ENCODE results near the gene ROBO2. TPM values are rescaled to one million over a fixed set of nuclear protein-coding genes. Genes with fewer than 3 reads are reported as not detected.

ROBO2 gene
- total and polyA plus RNA-seq, 12 donors: 0.04 to 3.5 (median 0.34) TPM; not detected in 3

GRCh38 chr3:77055841-77056341, 16.0 kb downstream of the ROBO2 start:
- no peaks in the 10 kb centered on the region for H3K4me1 ChIP-seq
- DNase-seq (no peak), ATAC-seq (no peak)
- 55 to 64% methylated on average over 4 of the region's 4 CpGs for WGBS, 2 donors
- H3K9me3 ChIP-seq: peaks cover 0 to 6% (median 0%) of the 10 kb centered on the region in 11 donors
- no peak for TF ChIP-seq CTCF (IDR thresholded peaks at IDR 0.05)
- intact Hi-C loops (cut with DNase I): no loop called here
- H3K27me3 ChIP-seq: no peaks in the 10 kb centered on the region
- H3K36me3 ChIP-seq: no peaks in the 10 kb centered on the region
- no peak overlapping the region for H3K27ac ChIP-seq
- no peak overlapping the region for H3K4me3 ChIP-seq

GRCh38 chr3:77059354-77059753, 19.5 kb downstream of the ROBO2 start:
- H3K36me3 ChIP-seq: no peaks in the 10 kb centered on the region
- ATAC-seq (no peak), DNase-seq (no peak)
- TF ChIP-seq CTCF (IDR thresholded peaks at IDR 0.05): no peak
- no peak overlapping the region for H3K4me3 ChIP-seq
- no peaks in the 10 kb centered on the region for H3K27me3 ChIP-seq
- no peaks in the 10 kb centered on the region for H3K4me1 ChIP-seq
- peaks cover 0 to 25% (median 12%) of the 10 kb centered on the region in 11 donors for H3K9me3 ChIP-seq
- H3K27ac ChIP-seq: no peak overlapping the region
- intact Hi-C loops (cut with DNase I): no loop called here
- WGBS, 2 donors: 88 to 90% methylated on average over 1 of the region's 1 CpG

GRCh38 chr3:77063423-77063822, 23.5 kb downstream of the ROBO2 start:
- no peak overlapping the region for H3K27ac ChIP-seq
- H3K4me1 ChIP-seq: no peaks in the 10 kb centered on the region
- no peak for TF ChIP-seq CTCF (IDR thresholded peaks at IDR 0.05)
- H3K9me3 ChIP-seq: peaks cover 0 to 25% (median 12%) of the 10 kb centered on the region in 11 donors
- WGBS, 2 donors: 92 to 94% methylated on average over 5 of the region's 5 CpGs
- DNase-seq (no peak), ATAC-seq (no peak)
- H3K4me3 ChIP-seq: no peak overlapping the region
- H3K36me3 ChIP-seq: no peaks in the 10 kb centered on the region
- no peaks in the 10 kb centered on the region for H3K27me3 ChIP-seq
- intact Hi-C loops (cut with DNase I): no loop called here

- DNase-seq (no peak), ATAC-seq (no peak)
- Histone ChIP-seq H3K4me1 (no peaks in the 10 kb centered on the region), H3K4me3 (no peak overlapping the region), H3K9me3 (peaks cover 0 to 25% (median 12%) of the 10 kb centered on the region in 11 donors), H3K27me3 (no peaks in the 10 kb centered on the region), H3K27ac (no peak overlapping the region), H3K36me3 (no peaks in the 10 kb centered on the region)
- intact Hi-C loops (cut with DNase I): no loop called here
- 64 to 67% methylated on average over 5 of the region's 5 CpGs for WGBS, 2 donors
- TF ChIP-seq CTCF (IDR thresholded peaks at IDR 0.05): no peak
Observed at GRCh38 chr3:77065750-77066149, 25.9 kb downstream of the ROBO2 start.
